Inferior parietal cortex (tissue), 1 donor: Measurements from ENCODE around the gene PYGB.
"Not testable (repeated sequence)": the region's sequence is repeated elsewhere in the genome, so short reads cannot be mapped to it uniquely, and the experiment has no call there.

Source experiments
- DNase-seq: peaks from one replicate; pipeline ENCODE4 v3.0.0-alpha.2; 2016; ENCODE audit errors: extremely low spot score

PYGB gene

DNA sequence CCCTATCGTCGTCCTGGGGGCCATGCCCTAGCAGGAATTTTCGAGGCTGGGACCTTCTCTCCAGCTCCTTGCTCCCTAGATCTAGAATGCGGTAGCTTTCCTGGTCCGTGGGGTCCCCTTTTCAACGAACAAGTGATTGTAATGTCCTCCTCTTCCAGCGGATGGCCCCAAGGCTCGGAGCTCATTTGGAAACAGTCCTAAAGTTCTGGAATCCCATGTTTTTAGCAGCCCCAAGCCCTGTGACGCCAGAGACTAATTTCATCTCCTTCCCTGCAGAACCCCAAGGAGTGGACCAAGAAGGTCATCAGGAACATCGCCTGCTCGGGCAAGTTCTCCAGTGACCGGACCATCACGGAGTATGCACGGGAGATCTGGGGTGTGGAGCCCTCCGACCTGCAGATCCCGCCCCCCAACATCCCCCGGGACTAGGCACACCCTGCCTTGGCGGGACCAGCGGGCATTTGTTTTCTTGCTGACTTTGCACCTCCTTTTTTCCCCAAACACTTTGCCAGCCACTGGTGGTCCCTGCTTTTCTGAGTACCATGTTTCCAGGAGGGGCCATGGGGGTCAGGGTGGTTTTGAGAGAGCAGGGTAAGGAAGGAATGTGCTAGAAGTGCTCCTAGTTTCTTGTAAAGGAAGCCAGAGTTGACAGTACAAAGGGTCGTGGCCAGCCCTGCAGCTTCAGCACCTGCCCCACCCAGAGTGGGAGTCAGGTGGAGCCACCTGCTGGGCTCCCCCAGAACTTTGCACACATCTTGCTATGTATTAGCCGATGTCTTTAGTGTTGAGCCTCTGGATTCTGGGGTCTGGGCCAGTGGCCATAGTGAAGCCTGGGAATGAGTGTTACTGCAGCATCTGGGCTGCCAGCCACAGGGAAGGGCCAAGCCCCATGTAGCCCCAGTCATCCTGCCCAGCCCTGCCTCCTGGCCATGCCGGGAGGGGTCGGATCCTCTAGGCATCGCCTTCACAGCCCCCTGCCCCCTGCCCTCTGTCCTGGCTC is 48.5 kb downstream of the PYGB start:
- no peak for DNase-seq

DNA sequence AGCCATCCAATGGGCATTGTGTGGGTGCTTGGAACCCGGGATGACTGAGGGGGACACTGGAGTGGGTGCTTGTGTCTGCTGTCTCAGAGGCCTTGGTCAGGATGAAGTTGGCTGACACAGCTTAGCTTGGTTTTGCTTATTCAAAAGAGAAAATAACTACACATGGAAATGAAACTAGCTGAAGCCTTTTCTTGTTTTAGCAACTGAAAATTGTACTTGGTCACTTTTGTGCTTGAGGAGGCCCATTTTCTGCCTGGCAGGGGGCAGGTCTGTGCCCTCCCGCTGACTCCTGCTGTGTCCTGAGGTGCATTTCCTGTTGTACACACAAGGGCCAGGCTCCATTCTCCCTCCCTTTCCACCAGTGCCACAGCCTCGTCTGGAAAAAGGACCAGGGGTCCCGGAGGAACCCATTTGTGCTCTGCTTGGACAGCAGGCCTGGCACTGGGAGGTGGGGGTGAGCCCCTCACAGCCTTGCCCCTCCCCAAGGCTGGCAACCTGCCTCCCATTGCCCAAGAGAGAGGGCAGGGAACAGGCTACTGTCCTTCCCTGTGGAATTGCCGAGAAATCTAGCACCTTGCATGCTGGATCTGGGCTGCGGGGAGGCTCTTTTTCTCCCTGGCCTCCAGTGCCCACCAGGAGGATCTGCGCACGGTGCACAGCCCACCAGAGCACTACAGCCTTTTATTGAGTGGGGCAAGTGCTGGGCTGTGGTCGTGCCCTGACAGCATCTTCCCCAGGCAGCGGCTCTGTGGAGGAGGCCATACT is 49.4 kb downstream of the PYGB start:
- DNase-seq: no peak

DNA sequence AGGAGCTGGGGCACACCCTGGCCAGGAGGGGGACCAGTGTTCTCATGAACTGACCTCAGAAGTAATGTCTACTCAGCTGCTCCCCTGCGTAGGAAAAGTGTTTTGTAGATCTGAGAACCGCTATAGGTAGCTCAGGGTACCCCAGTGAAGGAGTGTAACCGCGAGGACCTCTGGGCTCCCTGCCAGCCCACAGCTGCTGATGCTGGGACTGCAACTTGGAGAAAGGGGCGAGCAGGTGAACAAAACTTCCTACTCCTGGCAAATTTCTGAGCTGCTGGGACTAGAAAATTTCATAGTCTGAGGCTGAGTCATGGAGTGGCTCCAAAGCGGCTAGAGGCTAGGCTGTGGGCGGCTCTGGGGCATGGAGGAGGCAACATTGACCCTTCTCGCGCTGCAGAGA is 51.9 kb downstream of the PYGB start:
- DNase-seq: no peak

DNA sequence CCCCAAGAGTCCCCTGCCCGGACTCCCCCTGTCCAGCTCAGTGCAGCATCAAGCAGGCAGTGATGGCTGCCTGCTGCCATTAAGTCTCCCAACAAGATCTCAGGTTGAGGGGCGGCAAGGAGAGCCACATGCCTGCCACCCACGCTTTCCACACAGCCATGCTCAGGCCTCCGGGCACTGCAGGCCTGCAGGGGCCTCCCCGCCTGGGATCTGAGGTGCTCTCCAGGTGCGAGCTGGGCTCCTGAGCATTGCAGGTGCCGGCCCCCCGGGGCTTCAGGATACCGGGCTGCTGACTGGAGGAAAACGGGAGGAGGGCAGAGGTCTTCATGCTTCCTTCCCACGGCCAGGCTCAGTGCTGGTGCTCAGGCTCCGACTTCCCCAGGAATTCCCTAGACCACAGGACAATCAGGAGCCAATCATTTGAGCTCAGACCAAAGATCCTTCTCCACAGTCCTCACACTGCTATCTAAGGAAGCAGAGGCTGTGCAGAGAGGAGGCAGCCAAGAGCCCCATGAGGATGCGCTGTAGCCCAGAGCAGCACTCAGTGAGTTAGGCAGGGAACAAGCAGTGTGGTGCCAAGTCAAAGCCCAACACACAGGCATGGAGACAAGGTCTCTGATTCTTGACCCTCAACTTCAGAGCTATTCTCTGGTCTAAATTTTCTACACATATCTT is 52.7 kb downstream of the PYGB start:
- DNase-seq: no peak

DNA sequence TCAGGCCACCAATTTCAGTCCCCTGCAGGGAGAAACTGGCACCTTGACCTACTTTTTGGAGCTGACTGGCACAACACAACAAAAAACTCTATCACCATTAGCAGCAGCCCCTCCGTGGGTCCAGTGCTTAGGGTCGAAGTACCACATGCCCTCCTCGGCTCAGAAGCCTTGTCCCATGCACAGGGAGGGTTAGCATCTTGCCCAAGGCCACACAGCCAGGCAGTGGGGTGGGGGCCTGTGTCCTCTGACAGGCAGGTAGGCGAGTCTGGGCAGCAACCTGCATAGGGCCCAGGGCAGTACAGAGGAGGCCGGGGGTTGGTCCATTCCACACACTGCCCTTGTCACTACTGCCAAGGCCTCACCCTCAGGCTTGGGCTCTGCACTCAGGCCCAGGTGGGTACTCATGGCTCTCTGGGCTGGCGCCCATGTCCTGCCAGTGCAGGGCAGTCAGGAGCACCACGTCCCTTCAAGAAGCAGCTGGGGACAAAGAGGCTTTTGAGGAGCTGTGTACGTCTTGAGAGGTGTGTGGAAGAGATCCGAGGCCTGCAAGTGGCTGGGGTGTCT is 53.6 kb downstream of the PYGB start:
- DNase-seq: no peak

DNA sequence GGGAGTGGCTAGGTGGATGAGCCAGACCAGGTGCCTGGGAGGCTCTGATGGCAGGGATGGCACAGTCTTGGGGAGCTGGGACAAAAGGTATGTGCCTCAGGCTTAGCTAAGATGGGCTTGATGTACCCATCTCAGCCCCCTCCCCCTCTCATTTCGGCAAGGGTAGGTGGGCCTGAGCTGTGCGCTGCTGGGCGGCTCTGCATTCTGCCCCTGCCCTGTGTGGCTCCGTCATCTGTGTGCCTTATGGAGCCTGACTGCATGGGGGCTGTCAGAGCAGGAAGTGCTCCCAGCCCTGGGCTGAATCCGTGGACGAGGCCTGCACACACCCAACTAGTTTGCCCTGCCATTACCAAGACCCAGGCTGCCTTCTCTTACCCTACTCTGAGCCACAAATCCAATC is 54.7 kb downstream of the PYGB start:
- no peak for DNase-seq

DNA sequence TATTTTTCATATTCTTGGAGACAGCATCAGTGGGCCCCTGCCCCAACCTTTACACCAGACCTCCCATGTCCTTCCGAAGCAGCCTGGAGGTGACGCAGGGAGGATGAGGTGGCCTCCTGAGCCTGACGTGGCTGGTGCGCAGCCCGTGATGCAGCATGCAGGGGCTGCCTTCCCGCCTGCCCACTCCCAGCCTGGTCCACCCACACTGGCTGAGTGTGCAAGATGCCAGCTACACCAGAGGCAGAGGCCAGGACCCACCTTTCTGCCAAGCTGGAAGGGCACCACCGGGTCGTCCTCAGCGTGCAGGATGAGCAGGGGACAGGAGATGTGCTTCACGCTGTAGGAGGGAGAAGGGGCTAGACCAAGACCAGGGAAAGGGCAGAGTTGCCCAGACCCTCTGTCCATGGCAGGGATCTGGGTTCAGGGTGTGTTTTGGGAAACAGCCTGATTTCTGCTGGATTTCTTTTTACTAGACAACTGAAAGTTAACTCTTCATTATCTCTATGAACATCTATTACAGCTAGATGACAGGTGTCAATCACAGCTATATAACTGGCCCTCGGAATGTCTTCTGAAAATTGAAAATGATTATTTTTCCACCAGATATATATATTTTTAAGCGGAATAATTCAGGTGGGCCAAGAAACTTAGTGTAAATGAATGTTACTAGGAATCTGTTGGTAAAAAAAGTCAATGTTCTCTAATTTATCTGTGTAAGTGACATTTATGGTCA is 55.6 kb downstream of the PYGB start:
- no peak for DNase-seq

DNA sequence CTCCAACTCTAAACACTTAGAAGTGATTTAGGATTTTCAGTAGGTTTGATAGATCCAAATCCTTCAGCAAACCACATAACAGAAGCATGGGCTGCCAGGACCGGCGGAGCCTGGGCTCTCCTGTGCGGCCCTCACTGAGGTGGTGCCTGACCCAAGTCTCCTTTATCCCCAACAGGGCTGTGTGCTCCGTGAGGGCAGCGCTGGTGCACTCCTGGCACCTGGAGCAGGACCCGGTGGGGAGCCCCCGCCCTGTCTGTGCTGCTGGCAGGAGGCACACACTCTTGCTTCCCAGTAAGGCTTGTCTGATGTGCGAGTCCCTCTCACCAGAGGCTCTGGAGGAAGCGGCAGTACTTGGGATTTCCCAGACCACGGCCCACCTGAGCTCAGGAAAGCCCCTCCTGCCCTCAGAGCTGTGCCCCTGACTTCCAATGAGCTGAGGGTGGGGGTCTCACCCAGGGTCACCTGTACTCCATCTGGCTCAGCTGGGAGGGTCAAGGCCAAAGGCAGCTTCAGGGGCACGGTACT is 56.2 kb downstream of the PYGB start:
- DNase-seq: no peak

DNA sequence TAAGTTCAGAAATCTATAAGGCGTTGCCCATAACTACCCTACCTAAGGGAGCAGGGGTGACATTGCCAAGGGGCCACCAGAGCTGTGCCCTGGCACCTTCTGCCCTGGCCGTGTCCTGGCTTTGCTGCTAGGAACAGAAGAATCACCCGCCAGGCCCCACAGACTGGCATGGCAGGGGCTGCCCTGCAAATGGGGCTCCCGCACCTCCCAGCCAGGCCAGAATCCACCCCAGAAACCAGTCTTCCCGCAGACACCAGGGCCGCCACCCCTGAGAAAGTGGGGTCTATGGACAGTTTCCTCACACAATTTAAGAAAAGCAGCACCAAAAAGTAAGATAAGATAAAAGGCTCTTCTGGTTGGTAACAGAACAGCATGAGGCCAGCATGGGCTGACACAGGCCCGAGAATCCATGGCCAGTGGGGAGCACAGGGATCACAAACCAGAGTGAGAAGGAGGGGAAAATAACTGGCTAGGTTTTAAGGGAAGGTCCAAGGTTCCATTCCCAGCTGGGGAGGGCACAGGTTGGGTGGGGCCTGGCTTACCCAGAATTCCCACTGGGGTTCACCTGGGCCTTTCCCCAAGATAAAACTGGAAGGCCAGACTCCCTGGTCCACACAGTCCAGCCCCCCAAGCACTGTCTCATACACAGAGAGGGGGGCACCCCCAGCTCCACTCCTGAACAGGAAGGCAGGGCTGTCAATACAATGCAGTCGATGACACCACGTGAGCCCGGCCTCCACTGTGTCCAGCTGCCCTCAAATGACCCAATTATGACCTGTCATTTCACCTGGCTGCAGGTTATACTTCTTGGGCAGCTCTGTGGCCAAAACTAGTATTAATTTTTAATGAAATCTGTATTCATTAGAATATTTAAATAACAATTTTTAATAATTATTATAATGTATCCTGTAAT is 59.4 kb downstream of the PYGB start:
- DNase-seq: no peak

DNA sequence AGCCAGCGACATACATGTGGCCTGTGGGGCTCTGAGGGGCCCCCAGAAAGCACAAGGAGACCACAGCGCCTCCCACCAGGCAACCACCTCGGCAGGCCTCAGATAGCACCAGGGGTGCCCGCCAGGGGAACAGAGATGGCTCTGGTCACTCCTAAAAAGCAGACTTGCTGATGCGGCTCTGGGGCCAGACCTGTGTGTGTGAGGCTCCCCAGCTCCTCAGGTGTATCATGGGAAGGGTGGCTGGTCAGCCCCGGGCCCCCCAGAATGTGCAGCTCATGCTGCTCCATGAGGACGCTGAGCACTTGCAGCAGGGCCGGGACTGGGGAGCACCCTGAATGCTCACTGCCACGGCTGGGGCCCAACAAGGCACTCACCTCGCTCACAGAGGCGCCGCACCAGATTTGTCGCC is 60.2 kb downstream of the PYGB start:
- no peak for DNase-seq

DNA sequence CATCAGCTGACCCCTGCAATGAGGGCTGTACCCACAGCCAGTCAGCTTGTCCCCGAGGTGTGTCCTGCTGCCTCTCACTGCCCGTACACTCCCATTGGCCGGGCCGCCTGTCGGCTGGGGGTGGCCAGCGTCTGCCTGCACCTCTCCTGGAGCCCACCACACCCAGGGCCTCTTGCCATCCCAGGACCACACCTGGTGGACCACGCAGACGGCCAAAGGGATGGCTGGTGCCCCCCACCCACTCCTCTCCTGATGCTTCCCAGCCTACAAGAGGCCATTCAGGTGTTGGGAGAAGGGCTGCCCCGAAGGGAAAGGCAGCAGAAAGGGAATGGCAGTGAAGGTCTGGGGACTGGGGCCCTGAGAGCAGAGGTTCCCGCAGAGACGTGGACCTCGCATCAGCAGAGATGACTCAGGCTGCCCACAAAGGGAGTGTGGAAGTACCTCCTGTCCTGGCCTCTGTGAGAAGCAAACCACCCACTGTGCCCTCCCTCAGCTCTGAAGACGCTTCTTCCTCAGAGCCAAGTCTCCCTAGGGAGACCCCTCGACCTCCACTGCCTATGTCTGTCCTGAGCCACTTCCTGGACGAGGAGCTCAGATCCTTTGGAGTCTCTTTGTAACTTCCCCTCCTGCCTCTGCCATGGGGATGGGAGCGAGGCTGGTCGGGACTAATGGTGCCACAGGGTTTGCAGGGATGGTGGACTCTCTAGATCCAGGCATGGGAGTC is 60.9 kb downstream of the PYGB start:
- no peak for DNase-seq

DNA sequence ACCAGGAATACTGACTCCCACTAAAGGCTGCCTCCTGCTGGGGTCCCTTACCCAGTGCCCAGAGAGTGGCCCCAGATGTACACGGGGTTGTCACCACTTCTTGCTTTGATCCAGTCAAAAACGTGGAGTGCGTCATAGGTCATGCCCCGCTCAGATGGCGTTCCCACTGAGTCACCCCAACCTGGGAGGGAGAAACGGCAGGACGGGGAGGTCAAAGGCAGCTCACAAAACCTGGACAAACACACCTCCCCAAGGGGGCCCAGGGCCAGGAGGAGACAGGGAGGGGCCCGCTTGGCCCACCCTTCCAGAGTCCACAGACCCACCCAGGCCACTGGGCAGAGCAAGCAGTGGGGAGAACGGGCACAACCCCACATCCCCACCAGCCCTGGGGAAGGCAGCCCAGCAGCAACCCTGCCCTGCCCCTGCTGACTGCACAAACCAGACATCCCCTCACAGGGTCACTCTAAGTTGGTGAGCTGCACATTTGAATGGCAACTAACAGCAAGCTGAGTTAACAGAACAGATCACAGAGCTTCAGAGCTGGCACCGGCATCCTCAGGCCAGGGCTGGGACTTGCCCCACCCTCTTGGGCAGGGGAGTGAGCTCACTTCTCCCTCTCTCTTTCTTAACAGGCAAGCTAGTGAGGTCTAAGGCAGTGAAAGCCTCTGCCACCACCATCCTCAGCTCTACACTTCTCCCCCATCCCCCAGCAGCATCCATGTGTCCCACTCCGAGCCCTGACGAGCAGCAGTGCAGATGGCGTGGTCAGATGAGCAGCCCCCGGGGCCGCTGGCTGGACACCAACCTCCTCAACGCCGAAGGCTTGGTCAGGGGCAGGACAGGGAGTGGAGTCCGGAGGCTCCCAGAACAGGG is 61.7 kb downstream of the PYGB start:
- no peak for DNase-seq

DNA sequence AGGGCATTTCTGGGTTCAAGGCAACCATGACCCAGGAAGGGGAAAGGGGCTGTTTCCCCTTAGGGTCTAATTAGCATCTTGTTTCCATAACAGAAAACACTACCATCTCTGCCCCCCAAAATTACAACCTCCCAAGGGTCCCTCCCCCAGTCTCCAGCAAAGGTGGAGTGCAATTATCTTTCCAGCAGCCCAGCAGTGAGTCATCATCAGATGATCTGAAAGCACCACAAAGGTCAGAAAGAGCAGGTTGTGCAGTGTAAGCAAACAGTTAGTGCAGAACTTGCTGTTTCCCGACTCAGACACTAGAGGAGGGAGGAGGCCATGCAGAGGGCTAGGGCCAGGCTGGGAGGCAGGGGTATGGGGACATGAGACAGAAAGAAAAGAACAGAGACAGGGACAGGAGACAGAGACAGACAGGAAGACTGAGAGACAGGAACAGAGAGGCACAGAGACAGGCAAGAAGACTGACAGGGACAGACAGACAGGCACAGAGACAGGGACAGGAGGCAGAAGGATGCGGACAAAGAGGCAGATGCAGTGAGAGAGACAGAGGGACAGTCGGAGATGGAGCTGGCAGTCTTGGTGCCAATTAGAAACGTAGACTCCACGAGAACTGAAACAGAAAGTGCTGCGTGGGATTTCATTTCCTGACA is 62.5 kb downstream of the PYGB start:
- peak; percentile 66 for DNase-seq

DNA sequence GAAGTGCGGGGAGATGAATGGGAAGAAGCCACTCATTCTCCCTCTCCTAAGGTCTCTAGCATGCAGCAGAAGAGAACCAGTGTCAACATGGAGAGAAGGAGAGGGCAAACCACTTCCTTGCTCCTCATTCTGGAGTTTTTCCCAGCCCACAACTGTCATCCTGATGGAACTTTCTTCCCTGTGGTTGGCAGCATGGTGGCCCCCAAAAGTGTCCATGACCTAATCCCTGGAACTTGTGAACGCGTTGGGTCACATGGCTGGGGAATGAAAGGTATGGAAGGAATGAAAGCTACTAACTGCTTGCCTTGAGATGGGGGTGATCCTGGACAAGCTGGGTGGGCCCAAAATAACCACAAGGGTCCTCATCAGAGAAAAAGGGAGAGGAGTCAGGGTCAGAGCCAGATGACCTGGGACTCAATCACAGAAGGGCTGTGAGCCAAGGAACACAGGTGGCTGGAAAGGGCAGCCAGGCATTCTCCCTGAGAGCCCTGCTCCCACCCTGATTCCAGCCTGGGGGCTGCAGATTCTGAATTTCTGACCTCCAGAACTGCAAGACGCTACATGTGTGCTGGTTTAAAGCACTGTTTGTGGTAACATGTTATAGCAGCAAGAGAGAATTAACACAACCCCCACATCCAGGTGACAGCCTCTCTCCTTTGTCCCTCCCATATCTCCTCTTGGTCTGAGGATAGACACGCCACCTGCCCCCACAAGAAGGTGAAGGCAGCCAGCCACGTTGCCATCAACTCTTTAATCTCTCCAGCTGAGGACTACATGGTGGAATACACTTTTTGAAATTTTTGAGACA is 63.2 kb downstream of the PYGB start:
- no peak for DNase-seq

DNA sequence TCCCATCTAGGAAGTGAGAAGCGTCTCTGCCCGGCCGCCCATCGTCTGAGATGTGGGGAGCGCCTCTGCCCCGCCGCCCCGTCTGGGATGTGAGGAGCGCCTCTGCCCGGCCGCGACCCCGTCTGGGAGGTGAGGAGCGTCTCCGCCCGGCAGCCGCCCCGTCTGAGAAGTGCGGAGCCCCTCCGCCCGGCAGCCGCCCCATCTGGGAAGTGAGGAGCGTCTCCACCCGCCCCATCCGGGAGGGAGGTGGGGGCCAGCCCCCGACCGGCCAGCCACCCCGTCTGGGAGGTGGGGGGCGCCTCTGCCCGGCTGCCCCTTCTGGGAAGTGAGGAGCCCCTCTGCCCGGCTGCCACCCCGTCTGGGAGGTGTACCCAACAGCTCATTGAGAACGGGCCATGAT is 64.8 kb downstream of the PYGB start:
- not testable (repeated sequence) for DNase-seq

DNA sequence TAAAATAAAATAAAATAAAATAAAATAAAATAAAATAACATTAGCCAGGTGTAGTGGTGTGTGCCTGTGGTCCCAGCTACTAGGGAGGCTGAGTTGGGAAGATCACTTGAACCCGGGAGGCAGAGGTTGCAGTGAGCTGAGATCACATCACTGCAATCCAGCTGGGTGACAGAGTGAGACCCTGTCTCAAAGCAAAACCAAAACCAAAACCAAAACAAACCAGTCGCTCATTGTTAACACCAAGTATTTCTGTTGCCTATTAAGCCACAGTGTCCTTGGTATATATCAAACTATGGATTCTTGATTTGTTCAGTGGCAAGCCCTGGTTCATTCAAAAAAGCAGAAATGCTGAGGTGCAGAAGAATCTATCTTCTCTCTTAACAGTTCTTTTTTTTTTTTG is 65.7 kb downstream of the PYGB start:
- no peak for DNase-seq
